Neural progenitor cell (in vitro differentiated cells): ENCODE results near the gene ADAMTSL1.

ENCODE experiments used
- EZH2 ChIP-seq: fragments of 200-600 bp; sonication (generic); IDR thresholded peaks from 2 replicates; pipeline ENCODE4 v1.6.1; 2017; ENCODE audit warnings: antibody characterized with exemption, mild to moderate bottlenecking, moderate library complexity
- TF ChIP-seq, protein P1 (sequence below): fragments of 200-600 bp; sonication (generic); IDR thresholded peaks from 2 replicates; pipeline ENCODE4 v1.5.1; 2017; ENCODE audit warnings: antibody characterized with exemption, mild to moderate bottlenecking

DNA sequence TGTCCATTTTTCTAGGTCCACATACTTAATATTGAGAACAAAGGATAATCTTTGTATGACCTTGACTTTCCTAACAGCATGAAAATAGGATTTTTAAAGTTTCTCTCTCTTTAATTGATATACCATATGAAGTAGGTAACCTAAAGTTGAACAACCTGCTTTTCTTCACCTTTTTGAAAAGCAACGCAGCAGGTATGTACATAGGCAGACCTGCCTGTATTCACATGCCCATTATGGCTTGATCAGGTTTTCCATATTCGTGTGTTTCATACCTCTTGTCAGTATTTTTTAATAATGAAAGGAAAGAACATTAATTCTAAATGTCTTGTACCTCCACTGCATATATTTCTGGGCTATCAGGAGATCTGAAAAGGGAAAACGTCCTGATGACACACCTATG lies 1.5 kb upstream of the ADAMTSL1 start:
- TF ChIP-seq, protein P1, sequence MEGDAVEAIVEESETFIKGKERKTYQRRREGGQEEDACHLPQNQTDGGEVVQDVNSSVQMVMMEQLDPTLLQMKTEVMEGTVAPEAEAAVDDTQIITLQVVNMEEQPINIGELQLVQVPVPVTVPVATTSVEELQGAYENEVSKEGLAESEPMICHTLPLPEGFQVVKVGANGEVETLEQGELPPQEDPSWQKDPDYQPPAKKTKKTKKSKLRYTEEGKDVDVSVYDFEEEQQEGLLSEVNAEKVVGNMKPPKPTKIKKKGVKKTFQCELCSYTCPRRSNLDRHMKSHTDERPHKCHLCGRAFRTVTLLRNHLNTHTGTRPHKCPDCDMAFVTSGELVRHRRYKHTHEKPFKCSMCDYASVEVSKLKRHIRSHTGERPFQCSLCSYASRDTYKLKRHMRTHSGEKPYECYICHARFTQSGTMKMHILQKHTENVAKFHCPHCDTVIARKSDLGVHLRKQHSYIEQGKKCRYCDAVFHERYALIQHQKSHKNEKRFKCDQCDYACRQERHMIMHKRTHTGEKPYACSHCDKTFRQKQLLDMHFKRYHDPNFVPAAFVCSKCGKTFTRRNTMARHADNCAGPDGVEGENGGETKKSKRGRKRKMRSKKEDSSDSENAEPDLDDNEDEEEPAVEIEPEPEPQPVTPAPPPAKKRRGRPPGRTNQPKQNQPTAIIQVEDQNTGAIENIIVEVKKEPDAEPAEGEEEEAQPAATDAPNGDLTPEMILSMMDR = no peak
- TF ChIP-seq EZH2 = no peak
